CD4-positive, alpha-beta T cell (primary cell): ENCODE data around the gene SLC2A4. TPM values are rescaled to one million over a fixed set of nuclear protein-coding genes. Genes with fewer than 3 reads are reported as not detected.
"Not testable (repeated sequence)": the region's sequence is repeated elsewhere in the genome, so short reads cannot be mapped to it uniquely, and the experiment has no call there.

Source experiments
- ATAC-seq: fragments of 200-7000 bp; cut with Tn5 transposase; one replicate; pipeline ENCODE4 v1.10.0; 2022; ENCODE audit warnings: mild to moderate bottlenecking; ENCODE audit not compliant: poor library complexity
- CTCF ChIA-PET: fragments of 350-600 bp; sonication (Branson Sonifier 250); formaldehyde crosslinking; loops from one replicate; lab custom pipeline; 2021; ENCODE audit warnings: antibody characterized with exemption, inconsistent platforms; lab: Charles Lee
- POLR2A ChIA-PET: fragments of 350-600 bp; sonication (Branson Sonifier 250); formaldehyde crosslinking; loops from one replicate; lab custom pipeline; 2021; ENCODE audit warnings: antibody characterized with exemption, inconsistent platforms; lab: Charles Lee
- DNase-seq, 14 experiments: peaks; one replicate each; pipeline ENCODE4 v3.0.0-alpha.2; 2013 to 2020; ENCODE audit warnings: mixed read lengths in 2 of 14
- H3K27ac ChIP-seq, 2 donors: one replicate each; pipeline versions ENCODE4 v1.5.1 to v1.7.0; 2013; ENCODE audit warnings: low read length in 2 of 2, low read depth in 1 of 2, mild to moderate bottlenecking in 1 of 2
- H3K27me3 ChIP-seq, 2 experiments: 1 replicate in 1 of 2; 2 replicates in 1 of 2; pipeline versions ENCODE4 v1.6.1 to v1.7.0; 2013; ENCODE audit warnings: low read length in 2 of 2, control low read depth in 1 of 2, mild to moderate bottlenecking in 1 of 2, moderate library complexity in 1 of 2; ENCODE audit not compliant: insufficient read depth in 2 of 2, control insufficient read depth in 1 of 2
- H3K36me3 ChIP-seq: one replicate; pipeline ENCODE4 v1.6.1; 2013; ENCODE audit warnings: low read length, control low read depth; ENCODE audit not compliant: insufficient read depth
- H3K4me1 ChIP-seq: one replicate; pipeline ENCODE4 v1.6.1; 2013; ENCODE audit warnings: low read length, control low read depth; ENCODE audit not compliant: insufficient read depth
- H3K4me3 ChIP-seq: one replicate; pipeline ENCODE4 v1.5.1; 2013; ENCODE audit warnings: mild to moderate bottlenecking, low read length, moderate library complexity
- H3K9me3 ChIP-seq, 2 experiments: 1 replicate in 1 of 2; 2 replicates in 1 of 2; pipeline versions ENCODE4 v1.6.1 to v1.7.0; 2013; ENCODE audit warnings: low read length in 2 of 2, mild to moderate bottlenecking in 2 of 2, control low read depth in 1 of 2, moderate library complexity in 1 of 2; ENCODE audit not compliant: control insufficient read depth in 1 of 2, insufficient read depth in 1 of 2
- H3K27ac Mint-ChIP-seq: one replicate; pipeline ENCODE4 v1.8.0; 2020; ENCODE audit warnings: mixed read lengths
- H3K27me3 Mint-ChIP-seq: one replicate; pipeline ENCODE4 v1.8.0; 2021; ENCODE audit warnings: mixed read lengths
- H3K36me3 Mint-ChIP-seq: one replicate; pipeline ENCODE4 v1.8.0; 2021; ENCODE audit warnings: low read depth, mixed read lengths
- H3K4me1 Mint-ChIP-seq: one replicate; pipeline ENCODE4 v1.8.0; 2021; ENCODE audit warnings: low read depth, mixed read lengths
- H3K4me3 Mint-ChIP-seq: one replicate; pipeline ENCODE4 v1.8.0; 2020; ENCODE audit warnings: mild to moderate bottlenecking, mixed read lengths
- H3K9me3 Mint-ChIP-seq: one replicate; pipeline ENCODE4 v1.8.0; 2020; ENCODE audit warnings: mixed read lengths
- intact Hi-C, 2 experiments: fragments of 100-400 bp; cut with DNase I in 1 of 2; cut with micrococcal nuclease in 1 of 2; formaldehyde crosslinking; loops; one replicate each; pipeline versions ENCODE4 v1.15.1 to v1.9.0; 2023 to 2025; cut with DNase I, micrococcal nuclease
- total RNA-seq, 174 experiments: library from RNA in 2 of 174; stranded (reverse) in 2 of 174; gene quantifications; one replicate each; pipeline ENCODE4 v1.2.3 and lab custom pipeline; 2021 to 2026
- TF ChIP-seq, protein P1 (sequence below): fragments of 200-600 bp; IDR thresholded peaks from one replicate; pipeline ENCODE4 v1.8.0; 2022; ENCODE audit warnings: antibody characterized with exemption, mild to moderate bottlenecking

Gene SLC2A4
- total RNA-seq, 2 experiments from 2014 or later, result not detected

DNA sequence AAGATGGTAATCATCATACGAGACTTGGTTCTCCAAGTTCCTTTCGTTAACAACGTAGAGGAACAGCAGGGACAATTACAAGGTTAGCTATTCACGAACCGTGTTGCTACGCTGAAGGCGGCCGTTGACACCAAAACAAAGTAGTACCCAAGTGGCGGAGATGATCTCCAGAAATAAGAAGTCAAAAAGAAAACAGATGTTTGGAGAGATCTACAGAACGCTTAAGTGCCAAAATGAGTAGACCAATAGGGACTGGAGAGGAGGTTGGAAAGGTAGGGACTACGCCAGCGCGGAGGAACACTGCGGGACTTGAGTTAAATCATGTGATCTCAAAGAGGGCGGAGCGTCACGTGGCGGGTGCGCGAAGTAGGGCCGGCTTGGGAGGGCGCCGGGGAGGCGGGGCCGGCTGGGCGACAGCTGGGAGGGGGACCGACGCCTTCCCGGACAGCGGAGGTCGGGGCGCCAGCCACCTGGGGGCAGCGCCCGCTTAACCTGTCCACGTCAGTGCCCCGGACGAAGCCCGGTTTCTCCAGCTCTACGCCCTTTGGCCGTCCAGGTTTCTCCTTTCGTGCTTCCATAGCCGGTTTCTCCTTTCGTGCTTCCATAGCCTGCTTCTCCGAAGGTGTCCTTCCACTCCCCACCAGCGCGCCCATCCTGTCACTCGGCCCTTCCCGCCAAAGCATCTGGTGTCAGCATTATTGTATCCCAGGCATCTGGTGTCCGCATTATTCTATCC is 38.6 kb upstream of the SLC2A4 start:
- intact Hi-C loops, result loop anchor here in 1 of 2 experiments (1.0 kb wide), 2 partner anchors 9 to 29 kb away; partner anchors contain the start of gene ELP5
- H3K27ac Mint-ChIP-seq, result peak overlapping the region; percentile 93
- Histone ChIP-seq H3K36me3 (peaks cover 41% of the 10 kb centered on the region), H3K4me3 (peak overlapping the region; percentile 77), H3K27ac (peak overlapping the region; percentile 85 to 97), H3K9me3 (no peaks in the 10 kb centered on the region), H3K27me3 (no peaks in the 10 kb centered on the region), H3K4me1 (peaks cover 30% of the 10 kb centered on the region)
- H3K4me1 Mint-ChIP-seq, result peaks cover 39% of the 10 kb centered on the region
- TF ChIP-seq, protein P1, sequence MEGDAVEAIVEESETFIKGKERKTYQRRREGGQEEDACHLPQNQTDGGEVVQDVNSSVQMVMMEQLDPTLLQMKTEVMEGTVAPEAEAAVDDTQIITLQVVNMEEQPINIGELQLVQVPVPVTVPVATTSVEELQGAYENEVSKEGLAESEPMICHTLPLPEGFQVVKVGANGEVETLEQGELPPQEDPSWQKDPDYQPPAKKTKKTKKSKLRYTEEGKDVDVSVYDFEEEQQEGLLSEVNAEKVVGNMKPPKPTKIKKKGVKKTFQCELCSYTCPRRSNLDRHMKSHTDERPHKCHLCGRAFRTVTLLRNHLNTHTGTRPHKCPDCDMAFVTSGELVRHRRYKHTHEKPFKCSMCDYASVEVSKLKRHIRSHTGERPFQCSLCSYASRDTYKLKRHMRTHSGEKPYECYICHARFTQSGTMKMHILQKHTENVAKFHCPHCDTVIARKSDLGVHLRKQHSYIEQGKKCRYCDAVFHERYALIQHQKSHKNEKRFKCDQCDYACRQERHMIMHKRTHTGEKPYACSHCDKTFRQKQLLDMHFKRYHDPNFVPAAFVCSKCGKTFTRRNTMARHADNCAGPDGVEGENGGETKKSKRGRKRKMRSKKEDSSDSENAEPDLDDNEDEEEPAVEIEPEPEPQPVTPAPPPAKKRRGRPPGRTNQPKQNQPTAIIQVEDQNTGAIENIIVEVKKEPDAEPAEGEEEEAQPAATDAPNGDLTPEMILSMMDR, result no peak
- POLR2A ChIA-PET, result interaction anchor here (0.6 to 17.0 kb wide), 27 partner anchors 8 to 600 kb away, joined by 3 to 234 read pairs (median 5); partner anchors contain the start of genes ACADVL, ACAP1, CLDN7 and CTDNEP1
- peaks cover 71% of the 10 kb centered on the region for H3K36me3 Mint-ChIP-seq
- H3K27me3 Mint-ChIP-seq, result peaks cover 4% of the 10 kb centered on the region
- DNase-seq (peak; percentile 90 to 97 (median 92)), ATAC-seq (peak; percentile 39)
- CTCF ChIA-PET, result interaction anchor here (0.9 to 3.8 kb wide), 6 partner anchors 9 to 197 kb away, joined by 3 to 20 read pairs (median 4); partner anchors contain the start of genes ACADVL, CTDNEP1, DLG4 and ELP5
- H3K9me3 Mint-ChIP-seq, result no peaks in the 10 kb centered on the region
- H3K4me3 Mint-ChIP-seq, result peak overlapping the region; percentile 94

DNA sequence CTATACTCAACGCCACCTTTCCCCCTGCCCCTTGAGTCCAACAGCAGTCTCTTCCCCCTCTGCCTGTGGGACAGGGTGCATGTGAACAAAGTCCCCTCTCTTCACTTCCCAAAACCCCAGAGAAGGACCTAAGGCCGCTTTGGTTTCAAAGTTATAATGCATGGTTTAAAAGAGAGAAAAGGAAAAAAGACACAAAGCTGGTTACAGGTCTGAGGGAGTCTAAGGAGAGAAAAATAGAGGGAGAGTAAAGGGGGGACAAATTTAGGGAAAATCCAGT is 38.1 kb upstream of the SLC2A4 start:
- Mint-ChIP-seq H3K9me3 (no peaks in the 10 kb centered on the region), H3K4me3 (peak overlapping the region; percentile 94), H3K27ac (peak overlapping the region; percentile 93), H3K36me3 (peaks cover 71% of the 10 kb centered on the region), H3K27me3 (peaks cover 4% of the 10 kb centered on the region), H3K4me1 (peaks cover 40% of the 10 kb centered on the region)
- POLR2A ChIA-PET, result interaction anchor here (1.2 to 17.0 kb wide), 15 partner anchors 7 to 443 kb away, joined by 3 to 234 read pairs (median 8); partner anchors contain the start of genes ACADVL, ACAP1, CLDN7 and CTDNEP1
- intact Hi-C loops, result no loop called here
- Histone ChIP-seq H3K4me3 (peak overlapping the region; percentile 77), H3K27me3 (no peaks in the 10 kb centered on the region), H3K27ac (peak overlapping the region; percentile 85 to 97), H3K36me3 (peaks cover 41% of the 10 kb centered on the region), H3K4me1 (peaks cover 30% of the 10 kb centered on the region), H3K9me3 (no peaks in the 10 kb centered on the region)
- DNase-seq (no peak), ATAC-seq (no peak)
- CTCF ChIA-PET, result interaction anchor here (3.8 kb wide), 1 partner anchor 23 kb away, joined by 20 read pairs; the partner anchor contains the start of genes ACADVL and DLG4
- TF ChIP-seq, protein P1, result no peak

DNA sequence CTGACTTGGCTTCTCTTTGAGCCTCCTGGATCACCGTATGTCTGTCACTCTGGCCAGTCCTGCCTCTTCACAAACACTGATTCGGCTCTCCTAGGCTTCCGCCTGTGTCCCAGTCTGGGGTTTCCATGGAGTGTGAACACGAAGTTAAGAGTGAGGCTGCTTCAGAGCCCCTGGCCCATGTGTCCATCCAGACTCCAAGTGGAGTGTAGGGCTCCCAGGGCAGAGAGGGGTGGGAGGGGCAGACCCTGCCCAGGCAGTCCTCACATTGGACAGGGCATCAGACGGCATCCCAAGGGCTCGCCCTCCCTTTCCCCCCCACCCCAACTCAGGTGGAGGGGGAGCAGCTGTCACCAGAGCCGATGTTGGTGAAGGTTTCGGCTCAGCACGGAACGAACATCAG is 37.7 kb upstream of the SLC2A4 start:
- Mint-ChIP-seq H3K36me3 (peaks cover 68% of the 10 kb centered on the region), H3K4me3 (peak overlapping the region; percentile 35), H3K27ac (peak overlapping the region; percentile 93), H3K4me1 (peaks cover 45% of the 10 kb centered on the region)
- ChIA-PET CTCF (interaction anchor here (3.8 kb wide), 1 partner anchor 24 kb away, joined by 20 read pairs; the partner anchor contains the start of genes ACADVL and DLG4), POLR2A (interaction anchor here (1.9 to 17.0 kb wide), 4 partner anchors 7 to 443 kb away, joined by 14 to 234 read pairs (median 37); partner anchors contain the start of genes ACADVL, CTDNEP1, DLG4 and DVL2)
- H3K9me3 ChIP-seq, ATAC-seq, intact Hi-C loops, H3K4me3 ChIP-seq, H3K27me3 ChIP-seq, H3K9me3 Mint-ChIP-seq, H3K27me3 Mint-ChIP-seq: not testable (repeated sequence)
- H3K36me3 ChIP-seq, result peaks cover 43% of the 10 kb centered on the region
- peak in 1 of 14 experiments; percentile 34 for DNase-seq
- H3K27ac ChIP-seq, result peak overlapping the region in 1 of 2 donors; percentile 85
- peaks cover 34% of the 10 kb centered on the region for H3K4me1 ChIP-seq
